Small intestine (tissue), 7 donors: Measurements from ENCODE around the gene PABPC4L. TPM values are rescaled to one million over a fixed set of nuclear protein-coding genes. Genes with fewer than 3 reads are reported as not detected.

Experiments used
- DNase-seq, 2 donors: peaks; one replicate each; pipeline versions ENCODE4 v3.0.0 to v3.0.0-alpha.2; 2013
- FAIRE-seq: peaks from 2 replicates; lab custom pipeline; 2012; peaks lifted over from hg19 to GRCh38; lab: Jason Lieb, UNC
- H3K27ac ChIP-seq, 3 donors: one replicate each; pipeline ENCODE4 v1.5.1; 2013; ENCODE audit warnings: low read length in 2 of 3, mild to moderate bottlenecking in 2 of 3, control low read depth in 1 of 3, inconsistent platforms in 1 of 3, low read depth in 1 of 3, moderate library complexity in 1 of 3
- H3K27me3 ChIP-seq, 3 donors: one replicate each; pipeline ENCODE4 v1.6.1; 2013; ENCODE audit warnings: low read length in 3 of 3, inconsistent platforms in 1 of 3; ENCODE audit not compliant: control insufficient read depth in 3 of 3, insufficient read depth in 3 of 3
- H3K36me3 ChIP-seq, 3 donors: one replicate each; pipeline ENCODE4 v1.6.1; 2013; ENCODE audit warnings: low read length in 3 of 3, inconsistent platforms in 1 of 3, low read depth in 1 of 3, mild to moderate bottlenecking in 1 of 3, moderate library complexity in 1 of 3; ENCODE audit not compliant: control insufficient read depth in 3 of 3, insufficient read depth in 2 of 3
- H3K4me1 ChIP-seq, 3 donors: one replicate each; pipeline ENCODE4 v1.6.1; 2013; ENCODE audit warnings: low read length in 2 of 3, inconsistent platforms in 1 of 3, low read depth in 1 of 3, mild to moderate bottlenecking in 1 of 3, moderate library complexity in 1 of 3; ENCODE audit not compliant: control insufficient read depth in 3 of 3, insufficient read depth in 2 of 3
- H3K4me3 ChIP-seq, 3 donors: one replicate each; pipeline ENCODE4 v1.5.1; 2013; ENCODE audit warnings: low read length in 3 of 3, control low read depth in 1 of 3, inconsistent platforms in 1 of 3, low read depth in 1 of 3, mild to moderate bottlenecking in 1 of 3, moderate library complexity in 1 of 3
- H3K9me3 ChIP-seq, 2 donors: one replicate each; pipeline ENCODE4 v1.6.1; 2013; ENCODE audit warnings: low read depth in 1 of 2, low read length in 1 of 2; ENCODE audit not compliant: control insufficient read depth in 2 of 2, insufficient read depth in 1 of 2
- polyA plus RNA-seq, 4 donors: library from polyadenylated mRNA; stranded (reverse) in 3 of 4; unstranded in 1 of 4; fragments of 200-250 nt in 3 of 4; fragments of 120-200 nt in 1 of 4; gene quantifications; one replicate each; pipeline versions ENCODE4 v1.2.1 to v1.2.3, GENCODE V29; 2013
- donor health status: healthy with polysubstance abuse.
- donor health status: control.
- donor health status: control.
- donor health status: Bipolar disorder and iron deficiency.
- donor health status: healthy.

PABPC4L gene
- polyA plus RNA-seq, 4 donors, result 0.21 to 2.9 TPM; not detected in 2

DNA sequence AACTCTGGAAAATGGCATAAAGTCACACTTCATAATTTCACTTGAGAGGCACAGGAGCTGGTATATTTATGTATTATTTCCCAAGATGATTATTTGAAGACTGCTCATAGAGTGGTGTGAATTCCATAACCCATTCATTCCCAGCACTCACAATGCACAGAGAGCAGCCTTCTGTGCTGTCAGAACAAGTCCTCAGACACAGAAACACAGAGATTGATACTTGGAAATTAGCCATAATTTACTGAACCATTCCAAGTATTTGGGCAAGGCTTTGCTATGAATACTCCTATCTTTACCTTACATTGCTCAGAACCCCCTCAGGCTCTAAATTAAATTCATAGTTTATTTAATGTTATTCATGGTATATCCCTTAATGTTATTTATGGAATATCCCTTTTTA, 53.6 kb downstream of the PABPC4L start:
- Histone ChIP-seq H3K27me3 (no peaks in the 10 kb centered on the region), H3K27ac (no peak overlapping the region), H3K9me3 (peaks cover 0 to 2% of the 10 kb centered on the region in 2 donors), H3K4me3 (no peak overlapping the region), H3K36me3 (no peaks in the 10 kb centered on the region), H3K4me1 (no peaks in the 10 kb centered on the region)
- DNase-seq (no peak), FAIRE-seq (no peak)
